PC-9 (cell line): Measurements from ENCODE around the gene ICE2.

Source experiments
- EZH2 ChIP-seq: fragments of 200-600 bp; sonication (generic); IDR thresholded peaks from 2 replicates; pipeline ENCODE4 v1.8.0; 2017; ENCODE audit warnings: antibody characterized with exemption, low read depth
- TF ChIP-seq, protein P1 (sequence below): fragments of 200-600 bp; sonication (generic); conservative IDR thresholded peaks from 2 replicates; pipeline ENCODE4 v1.6.1; 2017; ENCODE audit warnings: mixed run types, antibody characterized with exemption, mild to moderate bottlenecking, moderate library complexity

DNA sequence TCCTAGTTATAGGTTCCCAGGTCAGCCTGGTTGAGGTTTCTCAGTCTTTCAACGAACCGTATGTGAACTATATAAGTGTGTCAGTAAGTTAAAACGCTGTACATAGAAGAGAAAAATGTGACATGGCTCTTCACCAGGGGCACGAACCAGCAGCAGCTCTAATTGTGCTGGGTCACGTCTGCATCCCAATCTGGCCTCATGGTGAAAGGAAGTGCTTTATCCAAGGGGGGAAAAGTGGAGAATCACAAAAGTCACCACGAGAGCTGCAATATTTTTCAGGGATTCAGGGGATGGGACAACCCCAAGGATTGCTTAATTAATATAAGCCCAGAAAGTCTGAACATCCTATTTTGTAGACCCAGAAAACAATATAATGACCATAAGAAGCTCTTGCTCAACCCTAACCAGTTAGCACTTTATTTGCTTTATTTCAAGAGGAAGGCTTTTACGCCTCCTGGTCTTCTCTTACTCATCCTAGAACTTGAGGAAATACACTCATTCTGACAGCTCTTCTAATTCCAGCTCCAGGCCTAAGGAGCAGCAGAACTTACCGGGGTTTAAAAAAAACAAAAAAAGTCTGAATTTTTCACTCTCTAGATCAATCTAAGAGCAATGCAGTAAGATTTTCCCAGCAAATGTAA lies 97.7 kb downstream of the ICE2 start:
- TF ChIP-seq EZH2: no peak
- TF ChIP-seq, protein P1, sequence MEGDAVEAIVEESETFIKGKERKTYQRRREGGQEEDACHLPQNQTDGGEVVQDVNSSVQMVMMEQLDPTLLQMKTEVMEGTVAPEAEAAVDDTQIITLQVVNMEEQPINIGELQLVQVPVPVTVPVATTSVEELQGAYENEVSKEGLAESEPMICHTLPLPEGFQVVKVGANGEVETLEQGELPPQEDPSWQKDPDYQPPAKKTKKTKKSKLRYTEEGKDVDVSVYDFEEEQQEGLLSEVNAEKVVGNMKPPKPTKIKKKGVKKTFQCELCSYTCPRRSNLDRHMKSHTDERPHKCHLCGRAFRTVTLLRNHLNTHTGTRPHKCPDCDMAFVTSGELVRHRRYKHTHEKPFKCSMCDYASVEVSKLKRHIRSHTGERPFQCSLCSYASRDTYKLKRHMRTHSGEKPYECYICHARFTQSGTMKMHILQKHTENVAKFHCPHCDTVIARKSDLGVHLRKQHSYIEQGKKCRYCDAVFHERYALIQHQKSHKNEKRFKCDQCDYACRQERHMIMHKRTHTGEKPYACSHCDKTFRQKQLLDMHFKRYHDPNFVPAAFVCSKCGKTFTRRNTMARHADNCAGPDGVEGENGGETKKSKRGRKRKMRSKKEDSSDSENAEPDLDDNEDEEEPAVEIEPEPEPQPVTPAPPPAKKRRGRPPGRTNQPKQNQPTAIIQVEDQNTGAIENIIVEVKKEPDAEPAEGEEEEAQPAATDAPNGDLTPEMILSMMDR: no peak
